Measurements from ENCODE around the gene HLCS. TPM values are rescaled to one million over a fixed set of nuclear protein-coding genes. Genes with fewer than 3 reads are reported as not detected.

Gene HLCS
- total and polyA plus RNA-seq, 8 donors, result 15.9 to 25.3 (median 16.7) TPM

GRCh38 chr21:36713746-36714145 lies 252.7 kb downstream of the HLCS start:
- no peak overlapping the region for H3K4me3 ChIP-seq
- no peak for TF ChIP-seq CTCF (IDR thresholded peaks at IDR 0.05)
- no peaks in the 10 kb centered on the region for H3K36me3 ChIP-seq

GRCh38 chr21:36710729-36711048 lies 255.8 kb downstream of the HLCS start:
- Histone ChIP-seq H3K36me3 (no peaks in the 10 kb centered on the region), H3K9me3 (no peaks in the 10 kb centered on the region), H3K4me3 (no peak overlapping the region), H3K27me3 (peaks cover 100% of the 10 kb centered on the region in 2 donors), H3K27ac (no peak overlapping the region), H3K4me1 (peaks cover 0 to 17% of the 10 kb centered on the region in 2 donors)
- ATAC-seq, result peak; percentile 41
- no peak for TF ChIP-seq CTCF (IDR thresholded peaks at IDR 0.05)
- intact Hi-C loops (cut with DNase I), result no loop called here
- no peak for DNase-seq

More at GRCh38 chr21:36713746-36714145, 252.7 kb downstream of the HLCS start:
- DNase-seq (no peak), ATAC-seq (no peak)
- Histone ChIP-seq H3K4me1 (peaks cover 0 to 8% of the 10 kb centered on the region in 2 donors), H3K27ac (no peak overlapping the region), H3K9me3 (no peaks in the 10 kb centered on the region), H3K27me3 (peaks cover 82 to 100% of the 10 kb centered on the region in 2 donors)
- intact Hi-C loops (cut with DNase I), result no loop called here

- Histone ChIP-seq H3K4me3 (no peak overlapping the region), H3K4me1 (peaks cover 0 to 20% of the 10 kb centered on the region in 2 donors), H3K9me3 (no peaks in the 10 kb centered on the region), H3K36me3 (no peaks in the 10 kb centered on the region), H3K27ac (no peak overlapping the region), H3K27me3 (peaks cover 100% of the 10 kb centered on the region in 2 donors)
- DNase-seq (no peak), ATAC-seq (no peak)
- no peak for TF ChIP-seq CTCF (IDR thresholded peaks at IDR 0.05)
- intact Hi-C loops (cut with DNase I), result no loop called here
Measured at GRCh38 chr21:36709868-36710728, 256.4 kb downstream of the HLCS start.

GRCh38 chr21:36709030-36709867 lies 257.2 kb downstream of the HLCS start:
- H3K27me3 ChIP-seq, result peaks cover 100% of the 10 kb centered on the region in 2 donors
- H3K36me3 ChIP-seq, result no peaks in the 10 kb centered on the region
- intact Hi-C loops (cut with DNase I), result no loop called here
- no peaks in the 10 kb centered on the region for H3K9me3 ChIP-seq
- peaks cover 0 to 28% of the 10 kb centered on the region in 2 donors for H3K4me1 ChIP-seq
- no peak for TF ChIP-seq CTCF (IDR thresholded peaks at IDR 0.05)
- ATAC-seq (no peak), DNase-seq (no peak)
- H3K4me3 ChIP-seq, result no peak overlapping the region
- no peak overlapping the region for H3K27ac ChIP-seq
